ENCODE measurements around the gene SAPCD1.
"Not testable (repeated sequence)": the region's sequence is repeated elsewhere in the genome, so short reads cannot be mapped to it uniquely, and the experiment has no call there.

Gene SAPCD1

GRCh38 chr6:31801031-31801927 is 38.8 kb downstream of the SAPCD1 start:
- H3K4me3 ChIP-seq; H3K4me1 ChIP-seq; DNase-seq (ENCODE audit: low spot score in 2 of 2); H3K27me3 ChIP-seq (ENCODE audit: low read depth); H3K9me3 ChIP-seq; in situ Hi-C loops (cut with MboI; ENCODE audit: low sequenced_read_pairs): not testable (repeated sequence)
- H3K36me3 ChIP-seq (replicated peaks), result peaks cover 38% of the 10 kb centered on the region

DNA sequence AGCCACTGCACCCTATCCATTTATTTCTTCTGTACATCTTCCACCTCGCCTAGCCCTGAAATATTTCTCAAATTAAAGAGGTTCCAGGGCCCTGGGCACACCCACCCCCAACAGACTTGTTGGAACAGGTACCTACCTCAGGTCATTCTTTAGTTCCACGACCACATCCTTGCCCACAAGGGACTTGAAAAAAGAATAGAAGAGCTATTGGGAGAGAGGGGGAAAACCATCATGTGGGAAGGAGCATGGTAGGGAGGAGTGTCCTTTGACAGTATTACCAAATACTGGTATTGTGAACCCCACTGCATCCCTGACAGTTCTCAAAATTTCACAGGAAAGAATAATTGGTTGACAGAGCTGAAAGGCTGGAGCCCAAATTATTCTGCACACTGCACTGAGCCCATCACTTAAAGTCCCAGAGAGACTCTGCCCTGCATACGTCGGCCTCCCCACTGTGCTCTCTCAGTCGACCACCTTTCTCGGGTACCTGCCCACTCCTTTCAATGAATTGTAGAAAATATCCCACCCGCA is 43.5 kb downstream of the SAPCD1 start:
- in situ Hi-C loops (cut with MboI; ENCODE audit: low sequenced_read_pairs), result no loop called here
- no peak for DNase-seq (ENCODE audit: low spot score in 2 of 2)
- peaks cover 30% of the 10 kb centered on the region for H3K36me3 ChIP-seq (replicated peaks)

GRCh38 chr6:31806470-31807272 is 44.2 kb downstream of the SAPCD1 start, which contains the start of gene LSM2:
Gene LSM2, minus strand, starts transcription at chr6:31806966. Its CDS starts 209 bp downstream, at chr6:31806757.
- Histone ChIP-seq H3K36me3 (replicated peaks) (peaks cover 24% of the 10 kb centered on the region), H3K4me1 (peaks cover 8% of the 10 kb centered on the region), H3K27me3 (ENCODE audit: low read depth) (no peaks in the 10 kb centered on the region), H3K9me3 (no peaks in the 10 kb centered on the region), H3K4me3 (peak within 1 kb of the TSS; percentile 89)
- DNase-seq (ENCODE audit: low spot score in 2 of 2), result peak; percentile 96 to 98
- in situ Hi-C loops (cut with MboI; ENCODE audit: low sequenced_read_pairs), result no loop called here

More for the DNA sequence above, 43.5 kb downstream of the SAPCD1 start:
- peak overlapping the region; percentile 89 for H3K4me3 ChIP-seq
- no peaks in the 10 kb centered on the region for H3K9me3 ChIP-seq
- no peaks in the 10 kb centered on the region for H3K27me3 ChIP-seq (ENCODE audit: low read depth)
- H3K4me1 ChIP-seq, result peaks cover 8% of the 10 kb centered on the region

GRCh38 chr6:31808599-31808998 is 46.1 kb downstream of the SAPCD1 start:
- H3K36me3 ChIP-seq (replicated peaks); DNase-seq (ENCODE audit: low spot score in 2 of 2); H3K4me3 ChIP-seq; in situ Hi-C loops (cut with MboI; ENCODE audit: low sequenced_read_pairs); H3K27me3 ChIP-seq (ENCODE audit: low read depth); H3K4me1 ChIP-seq; H3K9me3 ChIP-seq: not testable (repeated sequence)

DNA sequence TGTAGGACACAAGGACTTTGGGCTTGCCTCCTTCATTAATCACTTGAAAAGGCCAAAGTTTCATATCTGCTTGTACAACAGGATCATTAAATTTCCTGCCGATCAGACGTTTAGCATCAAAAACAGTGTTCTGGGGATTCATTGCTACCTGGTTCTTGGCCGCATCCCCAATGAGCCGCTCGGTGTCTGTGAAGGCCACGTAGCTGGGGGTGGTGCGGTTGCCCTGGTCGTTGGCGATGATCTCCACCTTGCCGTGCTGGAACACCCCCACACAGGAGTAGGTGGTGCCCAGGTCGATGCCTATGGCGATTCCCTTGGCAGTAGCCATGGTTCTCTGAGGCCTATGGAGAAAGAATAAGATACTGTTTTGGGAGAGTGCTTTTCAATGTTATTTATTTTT is 49.2 kb downstream of the SAPCD1 start:
- Histone ChIP-seq H3K36me3 (replicated peaks) (no peaks in the 10 kb centered on the region), H3K4me3 (no peak overlapping the region), H3K4me1 (peaks cover 10% of the 10 kb centered on the region), H3K9me3 (no peaks in the 10 kb centered on the region), H3K27me3 (ENCODE audit: low read depth) (no peaks in the 10 kb centered on the region)
- DNase-seq (ENCODE audit: low spot score in 2 of 2), result no peak
- in situ Hi-C loops (cut with MboI; ENCODE audit: low sequenced_read_pairs), result no loop called here

GRCh38 chr6:31813465-31813849 is 51.0 kb downstream of the SAPCD1 start:
- Histone ChIP-seq H3K4me3 (no peak overlapping the region), H3K36me3 (replicated peaks) (no peaks in the 10 kb centered on the region), H3K9me3 (no peaks in the 10 kb centered on the region), H3K4me1 (peaks cover 7% of the 10 kb centered on the region), H3K27me3 (ENCODE audit: low read depth) (no peaks in the 10 kb centered on the region)
- DNase-seq (ENCODE audit: low spot score in 2 of 2), result no peak
- in situ Hi-C loops (cut with MboI; ENCODE audit: low sequenced_read_pairs), result no loop called here
